SU-DHL-6 (cell line): ENCODE results near the gene SMARCA1.
"Not testable (repeated sequence)": the region's sequence is repeated elsewhere in the genome, so short reads cannot be mapped to it uniquely, and the experiment has no call there.

Experiments
- H2AFZ ChIP-seq: fragments of 200-600 bp; sonication (generic); 2 replicates; pipeline ENCODE4 v1.6.1; 2014; ENCODE audit warnings: low read depth, mild to moderate bottlenecking, moderate library complexity, mixed read lengths, antibody characterized with exemption, low read length; ENCODE audit not compliant: severe bottlenecking
- H3F3A ChIP-seq: fragments of 200-600 bp; shearing (Covaris generic); 2 replicates; pipeline ENCODE4 v1.6.0; 2016; ENCODE audit warnings: antibody characterized with exemption, mild to moderate bottlenecking; ENCODE audit not compliant: insufficient read depth
- H3K27ac ChIP-seq: fragments of 200-600 bp; sonication (generic); 2 replicates; pipeline ENCODE4 v1.5.1; 2016; ENCODE audit warnings: low read depth, mild to moderate bottlenecking, low read length, moderate library complexity, mixed read lengths
- H3K27me3 ChIP-seq: fragments of 200-600 bp; sonication (generic), shearing (Covaris generic); 2 replicates; pipeline ENCODE4 v1.6.0; 2014; ENCODE audit warnings: mild to moderate bottlenecking, low read length
- H3K36me3 ChIP-seq: fragments of 200-600 bp; sonication (generic); 2 replicates; pipeline ENCODE4 v1.6.1; 2014; ENCODE audit warnings: mild to moderate bottlenecking, low read length, mixed read lengths
- H3K4me2 ChIP-seq: fragments of 300-600, 200-600 bp; shearing (Covaris generic), sonication (generic); 2 replicates; pipeline ENCODE4 v1.6.0; 2014; ENCODE audit warnings: low read length, low read depth, mild to moderate bottlenecking; ENCODE audit not compliant: poor library complexity, severe bottlenecking
- H3K4me3 ChIP-seq: fragments of 200-600 bp; sonication (generic); 2 replicates; pipeline ENCODE4 v1.5.1; 2014; ENCODE audit warnings: antibody characterized with exemption, low read length, mild to moderate bottlenecking, mixed read lengths; ENCODE audit not compliant: insufficient read depth, poor library complexity, severe bottlenecking
- H3K79me2 ChIP-seq: fragments of 200-600 bp; sonication (generic); 2 replicates; pipeline ENCODE4 v1.6.1; 2014; ENCODE audit warnings: mild to moderate bottlenecking, low read length, moderate library complexity; ENCODE audit not compliant: insufficient read depth
- H3K9ac ChIP-seq: fragments of 200-600 bp; sonication (generic); 2 replicates; pipeline ENCODE4 v1.7.0; 2014; ENCODE audit warnings: mild to moderate bottlenecking, low read length
- H3K9me2 ChIP-seq: fragments of 200-600 bp; sonication (generic); replicated peaks from 2 replicates; pipeline ENCODE4 v1.6.1; 2014; ENCODE audit warnings: low read length; ENCODE audit not compliant: insufficient read depth
- H3K9me3 ChIP-seq: fragments of 200-600 bp; sonication (generic); 2 replicates; pipeline ENCODE4 v1.6.1; 2014; ENCODE audit warnings: low read length, mixed read lengths; ENCODE audit not compliant: insufficient read depth
- H4K20me1 ChIP-seq: fragments of 200-600 bp; sonication (generic); 2 replicates; pipeline ENCODE4 v1.6.1; 2014; ENCODE audit warnings: low read depth, mild to moderate bottlenecking, antibody characterized with exemption, low read length, moderate library complexity, mixed read lengths
- EZH2phosphoT487 ChIP-seq: fragments of 200-600 bp; sonication (generic), shearing (Covaris generic); conservative IDR thresholded peaks from 2 replicates; pipeline ENCODE4 v1.6.1; 2018; ENCODE audit warnings: mild to moderate bottlenecking, antibody characterized with exemption, low read length, moderate library complexity, mixed read lengths
- TF ChIP-seq, protein P1 (sequence below): fragments of 200-600 bp; sonication (generic); IDR thresholded peaks from one replicate; pipeline ENCODE4 v1.5.1; 2017; ENCODE audit warnings: antibody characterized with exemption, mild to moderate bottlenecking, low read length, moderate library complexity; ENCODE audit not compliant: insufficient read depth, poor library complexity, severe bottlenecking

SMARCA1 gene

DNA sequence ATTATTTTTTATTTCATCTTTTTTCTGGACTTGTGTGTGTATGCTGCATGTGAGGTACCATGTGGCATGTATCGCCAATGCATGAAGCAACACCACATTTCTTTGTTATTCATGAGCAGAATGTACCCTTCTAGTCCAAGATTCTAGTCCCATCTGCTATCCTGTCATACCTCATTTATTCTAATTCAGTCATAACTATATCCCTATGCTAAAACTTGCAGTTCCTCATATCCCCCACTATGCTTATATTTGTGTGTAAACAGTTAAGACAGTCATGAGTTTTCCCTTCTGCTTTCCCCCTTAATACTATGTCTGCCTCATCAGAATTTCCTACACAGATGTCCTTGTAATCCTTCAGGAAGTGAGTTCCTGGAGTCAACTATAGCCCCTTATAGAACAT is 36.5 kb upstream of the SMARCA1 start:
- H3K27ac ChIP-seq: no peak overlapping the region
- no peaks in the 10 kb centered on the region for H3K27me3 ChIP-seq
- no peaks in the 10 kb centered on the region for H3F3A ChIP-seq
- no peaks in the 10 kb centered on the region for H3K9me2 ChIP-seq
- H3K4me2 ChIP-seq: no peak overlapping the region
- no peaks in the 10 kb centered on the region for H3K36me3 ChIP-seq
- no peak overlapping the region for H3K9ac ChIP-seq
- H3K79me2 ChIP-seq: no peaks in the 10 kb centered on the region
- H3K4me3 ChIP-seq: no peak overlapping the region
- TF ChIP-seq, protein P1, sequence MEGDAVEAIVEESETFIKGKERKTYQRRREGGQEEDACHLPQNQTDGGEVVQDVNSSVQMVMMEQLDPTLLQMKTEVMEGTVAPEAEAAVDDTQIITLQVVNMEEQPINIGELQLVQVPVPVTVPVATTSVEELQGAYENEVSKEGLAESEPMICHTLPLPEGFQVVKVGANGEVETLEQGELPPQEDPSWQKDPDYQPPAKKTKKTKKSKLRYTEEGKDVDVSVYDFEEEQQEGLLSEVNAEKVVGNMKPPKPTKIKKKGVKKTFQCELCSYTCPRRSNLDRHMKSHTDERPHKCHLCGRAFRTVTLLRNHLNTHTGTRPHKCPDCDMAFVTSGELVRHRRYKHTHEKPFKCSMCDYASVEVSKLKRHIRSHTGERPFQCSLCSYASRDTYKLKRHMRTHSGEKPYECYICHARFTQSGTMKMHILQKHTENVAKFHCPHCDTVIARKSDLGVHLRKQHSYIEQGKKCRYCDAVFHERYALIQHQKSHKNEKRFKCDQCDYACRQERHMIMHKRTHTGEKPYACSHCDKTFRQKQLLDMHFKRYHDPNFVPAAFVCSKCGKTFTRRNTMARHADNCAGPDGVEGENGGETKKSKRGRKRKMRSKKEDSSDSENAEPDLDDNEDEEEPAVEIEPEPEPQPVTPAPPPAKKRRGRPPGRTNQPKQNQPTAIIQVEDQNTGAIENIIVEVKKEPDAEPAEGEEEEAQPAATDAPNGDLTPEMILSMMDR: no peak
- no peak for TF ChIP-seq EZH2phosphoT487
- no peaks in the 10 kb centered on the region for H4K20me1 ChIP-seq
- no peaks in the 10 kb centered on the region for H3K9me3 ChIP-seq
- no peak overlapping the region for H2AFZ ChIP-seq

DNA sequence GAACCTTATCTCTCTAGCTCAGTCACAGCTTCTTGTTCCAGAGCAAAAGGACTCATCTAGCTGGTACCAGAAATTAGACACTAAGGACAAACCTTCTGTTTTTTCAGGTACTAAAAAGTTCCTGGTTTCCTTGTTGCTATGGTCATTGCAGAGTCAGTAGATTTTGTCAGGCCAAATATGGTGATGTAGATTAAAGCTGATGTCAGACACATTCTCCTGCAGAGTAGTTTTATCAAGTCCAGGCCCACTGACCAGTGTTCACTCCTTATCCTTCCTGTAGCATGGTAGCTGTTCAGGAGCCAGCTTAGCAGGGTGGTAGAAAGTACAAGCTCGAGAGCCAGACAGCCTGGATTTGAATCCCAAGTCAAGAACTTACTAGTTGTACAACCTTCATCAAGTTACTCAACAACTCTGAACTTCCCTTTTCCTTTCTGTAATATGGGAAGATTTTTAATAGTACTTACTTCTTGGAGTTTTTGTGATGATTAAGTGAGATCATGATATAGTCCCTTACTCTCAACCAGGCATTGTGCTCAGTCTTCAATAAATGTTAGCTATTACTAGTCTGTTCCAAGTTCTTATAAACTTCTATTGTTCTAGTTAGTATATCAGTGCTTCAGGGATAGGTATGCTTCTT is 34.7 kb upstream of the SMARCA1 start:
- Histone ChIP-seq H3K36me3 (no peaks in the 10 kb centered on the region), H2AFZ (no peak overlapping the region), H3F3A (no peaks in the 10 kb centered on the region), H3K79me2 (no peaks in the 10 kb centered on the region), H4K20me1 (no peaks in the 10 kb centered on the region), H3K9me2 (no peaks in the 10 kb centered on the region), H3K27ac (no peak overlapping the region), H3K9ac (no peak overlapping the region), H3K4me3 (no peak overlapping the region), H3K4me2 (no peak overlapping the region), H3K9me3 (no peaks in the 10 kb centered on the region), H3K27me3 (no peaks in the 10 kb centered on the region)
- TF ChIP-seq, protein P1: no peak
- no peak for TF ChIP-seq EZH2phosphoT487

DNA sequence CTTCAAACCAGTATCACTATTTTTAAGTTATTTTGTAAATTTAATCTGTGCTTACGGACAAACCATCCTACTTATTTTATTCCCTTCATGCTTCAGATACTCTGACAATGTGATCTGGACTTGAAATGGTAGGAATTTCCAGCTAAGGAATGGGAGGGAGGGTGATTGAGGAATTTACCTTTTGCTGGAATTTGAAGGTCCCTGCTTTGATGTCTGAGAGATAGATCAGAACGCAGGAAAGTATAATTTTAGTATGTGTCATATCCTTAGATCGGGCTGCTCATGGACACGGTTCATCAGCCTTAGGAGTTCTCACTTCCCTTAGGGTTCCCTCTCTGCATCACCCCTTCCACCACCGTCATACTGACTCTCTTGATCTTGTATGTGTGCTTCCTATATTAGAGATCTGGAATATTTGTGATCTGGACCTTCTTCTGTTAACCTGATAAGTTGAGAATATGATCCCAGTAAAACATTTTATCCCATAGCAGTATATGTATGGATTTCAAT is 33.6 kb upstream of the SMARCA1 start:
- Histone ChIP-seq H4K20me1 (no peaks in the 10 kb centered on the region), H3K79me2 (no peaks in the 10 kb centered on the region), H3K36me3 (no peaks in the 10 kb centered on the region), H3K27me3 (no peaks in the 10 kb centered on the region), H3K9me2 (no peaks in the 10 kb centered on the region), H3F3A (no peaks in the 10 kb centered on the region), H3K4me2 (no peak overlapping the region), H2AFZ (no peak overlapping the region), H3K27ac (no peak overlapping the region), H3K9me3 (no peaks in the 10 kb centered on the region), H3K4me3 (no peak overlapping the region), H3K9ac (no peak overlapping the region)
- TF ChIP-seq, protein P1: no peak
- no peak for TF ChIP-seq EZH2phosphoT487

DNA sequence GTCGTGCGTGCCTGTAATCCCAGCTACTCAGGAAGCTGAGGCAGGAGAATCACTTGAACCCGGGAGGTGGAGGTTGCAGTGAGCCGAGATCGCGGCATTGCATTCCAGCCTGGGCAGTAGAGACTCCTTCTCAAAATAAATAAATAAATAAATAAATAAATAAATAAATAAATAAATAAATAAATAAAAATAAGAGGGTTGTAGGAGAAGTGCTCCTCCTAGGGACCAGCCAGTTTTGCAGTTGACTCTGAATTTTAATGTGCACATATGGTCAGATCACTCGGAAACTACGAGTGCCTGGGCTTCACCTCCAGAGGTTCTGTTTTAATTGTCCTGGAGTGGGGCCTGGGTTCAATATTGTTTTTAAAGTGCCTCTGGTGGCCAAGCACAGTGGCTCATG is 31.5 kb upstream of the SMARCA1 start:
- H4K20me1 ChIP-seq, H3K27ac ChIP-seq, H3K9me3 ChIP-seq, H3K27me3 ChIP-seq, H3K36me3 ChIP-seq, H3K9me2 ChIP-seq, H3F3A ChIP-seq, H3K9ac ChIP-seq, H3K79me2 ChIP-seq, H2AFZ ChIP-seq, H3K4me2 ChIP-seq, H3K4me3 ChIP-seq: not testable (repeated sequence)
